ENCODE results near the gene LPP. TPM values are rescaled to one million over a fixed set of nuclear protein-coding genes. Genes with fewer than 3 reads are reported as not detected.

LPP gene
- polyA plus RNA-seq, 3 donors: 14.1 to 23.2 (median 15.3) TPM

GRCh38 chr3:188241072-188241471 is 87.1 kb downstream of the LPP start:
- WGBS (ENCODE audit: insufficient coverage): 100% methylated on average over 3 of the region's 7 CpGs
- intact Hi-C loops (cut with micrococcal nuclease): no loop called here
- Histone ChIP-seq H4K20me1 (ENCODE audit: insufficient read depth, low read length) (no peaks in the 10 kb centered on the region), H3K4me3 (replicated peaks in 1 of 3; ENCODE audit: low read depth in 2 of 3, low read length in 3 of 3) (no peak overlapping the region), H3K4me1 (ENCODE audit: control insufficient read depth in 1 of 2, insufficient read depth in 2 of 2, low read length in 2 of 2) (no peaks in the 10 kb centered on the region), H2AFZ (ENCODE audit: insufficient read depth, low read depth, low read length, poor library complexity, severe bottlenecking) (no peak overlapping the region), H3K9ac (ENCODE audit: insufficient read depth, low read length, poor library complexity, severe bottlenecking) (no peak overlapping the region), H3K79me2 (ENCODE audit: insufficient read depth, low read length) (no peaks in the 10 kb centered on the region), H3K4me2 (replicated peaks; ENCODE audit: extremely low read depth, low read length, poor library complexity, severe bottlenecking) (no peak overlapping the region), H3K27ac (ENCODE audit: low read depth in 1 of 2, low read length in 2 of 2) (no peak overlapping the region), H3K9me3 (replicated peaks in 1 of 2; ENCODE audit: control insufficient read depth in 1 of 2, insufficient read depth in 1 of 2, low read length in 2 of 2) (no peaks in the 10 kb centered on the region), H3K27me3 (ENCODE audit: control insufficient read depth in 2 of 2, insufficient read depth in 2 of 2, low read length in 2 of 2) (no peaks in the 10 kb centered on the region), H3K36me3 (replicated peaks in 1 of 2; ENCODE audit: control insufficient read depth in 1 of 2, insufficient read depth in 2 of 2, low read length in 2 of 2) (peaks cover 0 to 7% of the 10 kb centered on the region in 2 donors)
- peaks cover 0 to 1% (median 0%) of the 10 kb centered on the region in 7 donors for H3K9me3 Mint-ChIP-seq
- peaks cover 3% of the 10 kb centered on the region for H3K4me1 Mint-ChIP-seq
- H3K4me3 Mint-ChIP-seq: no peak overlapping the region
- no peak for TF ChIP-seq CTCF (IDR thresholded peaks at IDR 0.05)
- H3K27ac Mint-ChIP-seq: no peak overlapping the region
- H3K36me3 Mint-ChIP-seq: peaks cover 17 to 34% of the 10 kb centered on the region in 2 donors
- H3K27me3 Mint-ChIP-seq (ENCODE audit: low read depth in 3 of 3): no peaks in the 10 kb centered on the region
- DNase-seq: no peak

- Histone ChIP-seq H3K79me2 (ENCODE audit: insufficient read depth, low read length) (no peaks in the 10 kb centered on the region), H3K4me2 (replicated peaks; ENCODE audit: extremely low read depth, low read length, poor library complexity, severe bottlenecking) (no peak overlapping the region)
These were observed 87.9 kb downstream of the LPP start for GRCh38 chr3:188241883-188242282.

More at GRCh38 chr3:188241883-188242282, 87.9 kb downstream of the LPP start:
- Histone ChIP-seq H2AFZ (ENCODE audit: insufficient read depth, low read depth, low read length, poor library complexity, severe bottlenecking) (no peak overlapping the region), H3K9ac (ENCODE audit: insufficient read depth, low read length, poor library complexity, severe bottlenecking) (no peak overlapping the region), H3K36me3 (replicated peaks in 1 of 2; ENCODE audit: control insufficient read depth in 1 of 2, insufficient read depth in 2 of 2, low read length in 2 of 2) (peaks cover 0 to 7% of the 10 kb centered on the region in 2 donors), H4K20me1 (ENCODE audit: insufficient read depth, low read length) (no peaks in the 10 kb centered on the region), H3K27ac (ENCODE audit: low read depth in 1 of 2, low read length in 2 of 2) (no peak overlapping the region), H3K27me3 (ENCODE audit: control insufficient read depth in 2 of 2, insufficient read depth in 2 of 2, low read length in 2 of 2) (no peaks in the 10 kb centered on the region), H3K9me3 (replicated peaks in 1 of 2; ENCODE audit: control insufficient read depth in 1 of 2, insufficient read depth in 1 of 2, low read length in 2 of 2) (no peaks in the 10 kb centered on the region), H3K4me3 (replicated peaks in 1 of 3; ENCODE audit: low read depth in 2 of 3, low read length in 3 of 3) (no peak overlapping the region), H3K4me1 (ENCODE audit: control insufficient read depth in 1 of 2, insufficient read depth in 2 of 2, low read length in 2 of 2) (no peaks in the 10 kb centered on the region)
- Mint-ChIP-seq H3K9me3 (peaks cover 0 to 1% (median 0%) of the 10 kb centered on the region in 7 donors), H3K27me3 (ENCODE audit: low read depth in 3 of 3) (no peaks in the 10 kb centered on the region), H3K4me1 (peaks cover 3% of the 10 kb centered on the region), H3K4me3 (no peak overlapping the region), H3K27ac (no peak overlapping the region), H3K36me3 (peaks cover 18 to 31% of the 10 kb centered on the region in 2 donors)
- no peak for TF ChIP-seq CTCF (IDR thresholded peaks at IDR 0.05)
- DNase-seq: no peak
- WGBS (ENCODE audit: insufficient coverage): 100% methylated on average over 1 of the region's 3 CpGs
- intact Hi-C loops (cut with micrococcal nuclease): no loop called here

Data from CD14-positive monocyte (primary cell).